ENCODE results near the gene DIAPH2. TPM values are rescaled to one million over a fixed set of nuclear protein-coding genes. Genes with fewer than 3 reads are reported as not detected.
A peak's percentile ranks its signal among the peaks of the same experiment; 100 is the strongest.

The DIAPH2 gene
- total RNA-seq (18.0 and 18.5 TPM in 2 replicates), polyA plus RNA-seq (11.8 and 16.8 TPM in 2 replicates), polyA minus RNA-seq (ENCODE audit: low replicate concordance) (4.6 and 5.0 TPM in 2 replicates)
- 8.4 and 15.3 TPM in 2 replicates for polyA plus RNA-seq (2012)

DNA sequence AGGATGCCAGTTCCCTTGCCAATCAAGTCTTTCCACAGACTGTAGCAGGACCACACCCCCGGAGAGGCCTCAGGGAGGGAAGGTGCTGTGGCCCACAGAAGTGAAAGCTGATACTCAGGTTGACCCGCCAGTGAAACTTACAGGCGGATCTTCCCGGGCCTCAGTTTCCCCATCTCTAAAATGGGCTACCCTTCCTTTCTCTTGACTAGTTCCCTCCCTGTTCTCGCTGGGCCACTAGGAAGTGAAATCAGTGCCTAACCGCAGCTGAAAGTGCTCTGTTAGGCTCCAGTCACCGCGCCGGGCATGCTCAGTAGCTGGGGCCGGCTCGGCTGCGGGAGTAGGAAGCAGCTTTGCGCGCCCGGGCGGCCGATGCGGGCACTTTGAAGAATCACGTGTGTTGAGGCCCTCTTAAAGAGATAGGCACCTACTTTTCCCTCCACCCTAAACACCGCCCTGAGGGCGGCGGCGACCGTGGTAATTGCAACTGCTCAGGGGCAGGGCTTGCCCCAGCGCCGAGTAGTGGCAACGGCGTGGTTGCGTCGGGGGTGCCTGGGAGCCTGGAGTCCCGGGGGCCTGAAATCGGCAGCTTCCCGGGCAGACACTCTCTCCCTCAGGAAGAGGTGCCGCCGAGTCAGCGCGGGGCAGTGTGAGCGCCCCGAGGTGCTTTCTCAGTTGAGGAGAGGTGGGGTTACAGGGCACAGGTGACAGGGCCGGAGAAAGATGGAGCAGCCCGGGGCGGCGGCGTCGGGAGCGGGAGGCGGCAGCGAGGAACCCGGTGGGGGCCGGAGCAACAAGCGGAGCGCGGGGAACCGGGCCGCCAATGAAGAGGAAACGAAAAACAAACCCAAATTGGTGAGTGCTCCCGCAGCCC is at the start of gene DIAPH2:
DIAPH2 (plus strand) TSS at position 504 of the 871 bp plus-strand sequence.
- peak within 1 kb of the TSS; percentile 79 for H3K27ac ChIP-seq (ENCODE audit: insufficient read depth, low read length)
- peak within 1 kb of the TSS; percentile 55 to 81 (median 68) for H3K4me3 ChIP-seq (replicated peaks in 1 of 4; ENCODE audit: control extremely low read depth in 1 of 4, insufficient read depth in 1 of 4, low read depth in 3 of 4, low read length in 4 of 4)
- DNase-seq (ENCODE audit: low read depth in 2 of 2), result peak; percentile 80 to 83
- peak within 1 kb of the TSS; percentile 76 for H2AFZ ChIP-seq (ENCODE audit: low read length)
- H4K20me1 ChIP-seq (ENCODE audit: control insufficient read depth, extremely low read depth, insufficient read depth, low read length), result no peaks in the 10 kb centered on the region
- H3K9ac ChIP-seq (ENCODE audit: insufficient read depth, low read length), result peak within 1 kb of the TSS; percentile 73
- no peaks in the 10 kb centered on the region for H3K4me1 ChIP-seq (ENCODE audit: control insufficient read depth, extremely low read depth, insufficient read depth, low read length)
- H3K27me3 ChIP-seq (ENCODE audit: control insufficient read depth, insufficient read depth, low read length), result no peaks in the 10 kb centered on the region
- peak within 1 kb of the TSS; percentile 78 for H3K4me2 ChIP-seq (ENCODE audit: extremely low read depth, insufficient read depth, low read length)
- TF ChIP-seq, protein P1, sequence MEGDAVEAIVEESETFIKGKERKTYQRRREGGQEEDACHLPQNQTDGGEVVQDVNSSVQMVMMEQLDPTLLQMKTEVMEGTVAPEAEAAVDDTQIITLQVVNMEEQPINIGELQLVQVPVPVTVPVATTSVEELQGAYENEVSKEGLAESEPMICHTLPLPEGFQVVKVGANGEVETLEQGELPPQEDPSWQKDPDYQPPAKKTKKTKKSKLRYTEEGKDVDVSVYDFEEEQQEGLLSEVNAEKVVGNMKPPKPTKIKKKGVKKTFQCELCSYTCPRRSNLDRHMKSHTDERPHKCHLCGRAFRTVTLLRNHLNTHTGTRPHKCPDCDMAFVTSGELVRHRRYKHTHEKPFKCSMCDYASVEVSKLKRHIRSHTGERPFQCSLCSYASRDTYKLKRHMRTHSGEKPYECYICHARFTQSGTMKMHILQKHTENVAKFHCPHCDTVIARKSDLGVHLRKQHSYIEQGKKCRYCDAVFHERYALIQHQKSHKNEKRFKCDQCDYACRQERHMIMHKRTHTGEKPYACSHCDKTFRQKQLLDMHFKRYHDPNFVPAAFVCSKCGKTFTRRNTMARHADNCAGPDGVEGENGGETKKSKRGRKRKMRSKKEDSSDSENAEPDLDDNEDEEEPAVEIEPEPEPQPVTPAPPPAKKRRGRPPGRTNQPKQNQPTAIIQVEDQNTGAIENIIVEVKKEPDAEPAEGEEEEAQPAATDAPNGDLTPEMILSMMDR (conservative IDR thresholded peaks at IDR 0.05 in 1 of 2, IDR thresholded peaks at IDR 0.05 in 1 of 2; ENCODE audit: low read depth in 1 of 2, low read length in 2 of 2), result no peak
- H3K79me2 ChIP-seq (ENCODE audit: control insufficient read depth, insufficient read depth, low read length), result peaks cover 22% of the 10 kb centered on the region
- H3K36me3 ChIP-seq (ENCODE audit: control insufficient read depth, insufficient read depth, low read length), result no peaks in the 10 kb centered on the region
- H3K9me3 ChIP-seq (ENCODE audit: control insufficient read depth, insufficient read depth, low read depth, low read length), result no peaks in the 10 kb centered on the region

DNA sequence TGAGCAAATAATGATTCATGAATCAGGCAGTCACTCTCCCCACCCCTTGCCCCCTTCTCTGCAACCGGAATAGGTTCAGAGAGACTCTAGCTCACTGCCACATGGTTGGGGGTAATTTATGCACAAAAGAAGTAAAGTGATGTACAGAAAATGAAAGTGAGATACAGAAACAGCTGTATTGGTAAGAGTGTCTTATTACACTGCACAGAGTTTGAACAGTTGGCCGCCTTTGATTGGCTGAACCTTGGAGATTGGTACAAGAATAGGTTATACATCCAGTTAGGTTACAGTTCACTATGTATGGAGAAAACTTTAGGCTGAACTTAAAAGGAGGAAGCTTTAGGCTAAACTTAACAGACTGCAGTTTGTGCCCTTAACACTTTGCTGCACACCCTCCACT is 34.6 kb upstream of the DIAPH2 start:
- no peak overlapping the region for H3K4me3 ChIP-seq (replicated peaks in 1 of 4; ENCODE audit: control extremely low read depth in 1 of 4, insufficient read depth in 1 of 4, low read depth in 3 of 4, low read length in 4 of 4)
- no peak for TF ChIP-seq EZH2 (IDR thresholded peaks at IDR 0.05; ENCODE audit: low read length, missing control alignments)
- TF ChIP-seq, protein P1 (conservative IDR thresholded peaks at IDR 0.05 in 1 of 2, IDR thresholded peaks at IDR 0.05 in 1 of 2; ENCODE audit: low read depth in 1 of 2, low read length in 2 of 2), result no peak
- no peaks in the 10 kb centered on the region for H3K79me2 ChIP-seq (ENCODE audit: control insufficient read depth, insufficient read depth, low read length)
- no peaks in the 10 kb centered on the region for H4K20me1 ChIP-seq (ENCODE audit: control insufficient read depth, extremely low read depth, insufficient read depth, low read length)
- no peak overlapping the region for H3K4me2 ChIP-seq (ENCODE audit: extremely low read depth, insufficient read depth, low read length)
- no peak overlapping the region for H3K27ac ChIP-seq (ENCODE audit: insufficient read depth, low read length)
- no peaks in the 10 kb centered on the region for H3K9me3 ChIP-seq (ENCODE audit: control insufficient read depth, insufficient read depth, low read depth, low read length)
- H3K36me3 ChIP-seq (ENCODE audit: control insufficient read depth, insufficient read depth, low read length), result no peaks in the 10 kb centered on the region
- no peaks in the 10 kb centered on the region for H3K27me3 ChIP-seq (ENCODE audit: control insufficient read depth, insufficient read depth, low read length)
- no peaks in the 10 kb centered on the region for H3K4me1 ChIP-seq (ENCODE audit: control insufficient read depth, extremely low read depth, insufficient read depth, low read length)
- H2AFZ ChIP-seq (ENCODE audit: low read length), result no peak overlapping the region
- no peak for DNase-seq (ENCODE audit: low read depth in 2 of 2)
- no peak overlapping the region for H3K9ac ChIP-seq (ENCODE audit: insufficient read depth, low read length)

DNA sequence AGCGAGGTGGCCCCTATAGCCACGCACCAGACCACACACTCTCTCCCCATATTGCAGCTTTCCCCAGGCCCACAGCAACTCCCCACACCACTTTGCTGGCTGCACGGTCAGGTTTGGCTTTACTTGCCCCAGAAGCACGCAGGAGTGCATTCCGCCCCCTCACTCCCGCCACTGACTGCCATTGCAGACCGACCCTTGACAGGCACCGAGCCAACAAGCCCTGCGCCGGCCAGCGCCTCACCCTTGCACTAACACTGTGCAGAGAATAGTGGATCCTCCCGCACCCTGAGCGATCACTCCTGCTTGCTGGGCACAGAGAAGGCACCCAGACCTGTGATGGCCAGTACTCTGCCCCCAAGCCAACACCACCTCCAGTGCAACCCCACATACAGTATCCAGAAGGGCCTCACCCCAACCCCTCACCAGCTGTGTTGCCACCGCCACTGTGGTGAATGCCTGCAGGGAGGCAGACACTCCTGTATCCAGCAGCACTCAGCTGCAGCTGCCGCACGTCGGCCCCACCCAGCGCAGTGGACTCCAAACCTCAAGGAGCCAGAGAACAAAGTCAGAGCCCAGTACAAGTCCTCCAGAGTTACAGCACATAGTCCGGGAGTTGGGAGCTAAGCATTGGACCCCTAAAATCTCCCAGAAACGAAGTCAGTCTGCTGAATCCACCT is 28.6 kb upstream of the DIAPH2 start:
- Histone ChIP-seq H3K27ac (ENCODE audit: insufficient read depth, low read length) (no peak overlapping the region), H4K20me1 (ENCODE audit: control insufficient read depth, extremely low read depth, insufficient read depth, low read length) (no peaks in the 10 kb centered on the region), H3K36me3 (ENCODE audit: control insufficient read depth, insufficient read depth, low read length) (no peaks in the 10 kb centered on the region), H3K9me3 (ENCODE audit: control insufficient read depth, insufficient read depth, low read depth, low read length) (no peaks in the 10 kb centered on the region), H2AFZ (ENCODE audit: low read length) (no peak overlapping the region), H3K4me2 (ENCODE audit: extremely low read depth, insufficient read depth, low read length) (no peak overlapping the region), H3K9ac (ENCODE audit: insufficient read depth, low read length) (no peak overlapping the region), H3K4me3 (replicated peaks in 1 of 4; ENCODE audit: control extremely low read depth in 1 of 4, insufficient read depth in 1 of 4, low read depth in 3 of 4, low read length in 4 of 4) (no peak overlapping the region), H3K79me2 (ENCODE audit: control insufficient read depth, insufficient read depth, low read length) (no peaks in the 10 kb centered on the region), H3K27me3 (ENCODE audit: control insufficient read depth, insufficient read depth, low read length) (no peaks in the 10 kb centered on the region), H3K4me1 (ENCODE audit: control insufficient read depth, extremely low read depth, insufficient read depth, low read length) (no peaks in the 10 kb centered on the region)
- TF ChIP-seq, protein P1 (conservative IDR thresholded peaks at IDR 0.05 in 1 of 2, IDR thresholded peaks at IDR 0.05 in 1 of 2; ENCODE audit: low read depth in 1 of 2, low read length in 2 of 2), result no peak
- no peak for TF ChIP-seq EZH2 (IDR thresholded peaks at IDR 0.05; ENCODE audit: low read length, missing control alignments)
- DNase-seq (ENCODE audit: low read depth in 2 of 2), result no peak

All from fibroblast of lung (primary cell).